HG03066 (cell line): ENCODE results near the gene GH1.
"Not testable (repeated sequence)": the region's sequence is repeated elsewhere in the genome, so short reads cannot be mapped to it uniquely, and the experiment has no call there.

Source experiments
- ATAC-seq: cut with Tn5 transposase; IDR thresholded peaks from one replicate; pipeline ENCODE4 v1.9.1; 2021; ENCODE audit warnings: low read depth; ENCODE audit not compliant: unreplicated experiment

GH1 gene

DNA sequence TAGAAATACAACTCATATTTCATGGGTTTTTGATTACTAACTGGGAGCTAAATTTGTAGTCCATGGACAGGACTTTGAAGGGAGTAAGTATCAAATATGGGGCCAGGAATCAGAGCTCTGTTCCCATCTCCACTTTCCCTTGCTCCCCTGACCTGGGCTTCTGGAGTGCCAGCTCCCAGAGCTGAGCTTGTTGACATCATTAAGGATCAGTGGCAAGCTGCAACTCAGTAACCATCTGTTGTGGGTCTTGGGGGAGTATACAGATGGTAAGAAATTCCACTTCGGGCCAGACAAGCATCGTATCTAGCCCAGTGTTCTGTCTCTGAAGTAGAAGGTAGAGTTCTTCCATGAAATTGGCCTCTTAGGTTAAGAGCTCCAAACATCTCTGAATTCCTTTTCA is 16.7 kb downstream of the GH1 start:
- ATAC-seq: not testable (repeated sequence)

DNA sequence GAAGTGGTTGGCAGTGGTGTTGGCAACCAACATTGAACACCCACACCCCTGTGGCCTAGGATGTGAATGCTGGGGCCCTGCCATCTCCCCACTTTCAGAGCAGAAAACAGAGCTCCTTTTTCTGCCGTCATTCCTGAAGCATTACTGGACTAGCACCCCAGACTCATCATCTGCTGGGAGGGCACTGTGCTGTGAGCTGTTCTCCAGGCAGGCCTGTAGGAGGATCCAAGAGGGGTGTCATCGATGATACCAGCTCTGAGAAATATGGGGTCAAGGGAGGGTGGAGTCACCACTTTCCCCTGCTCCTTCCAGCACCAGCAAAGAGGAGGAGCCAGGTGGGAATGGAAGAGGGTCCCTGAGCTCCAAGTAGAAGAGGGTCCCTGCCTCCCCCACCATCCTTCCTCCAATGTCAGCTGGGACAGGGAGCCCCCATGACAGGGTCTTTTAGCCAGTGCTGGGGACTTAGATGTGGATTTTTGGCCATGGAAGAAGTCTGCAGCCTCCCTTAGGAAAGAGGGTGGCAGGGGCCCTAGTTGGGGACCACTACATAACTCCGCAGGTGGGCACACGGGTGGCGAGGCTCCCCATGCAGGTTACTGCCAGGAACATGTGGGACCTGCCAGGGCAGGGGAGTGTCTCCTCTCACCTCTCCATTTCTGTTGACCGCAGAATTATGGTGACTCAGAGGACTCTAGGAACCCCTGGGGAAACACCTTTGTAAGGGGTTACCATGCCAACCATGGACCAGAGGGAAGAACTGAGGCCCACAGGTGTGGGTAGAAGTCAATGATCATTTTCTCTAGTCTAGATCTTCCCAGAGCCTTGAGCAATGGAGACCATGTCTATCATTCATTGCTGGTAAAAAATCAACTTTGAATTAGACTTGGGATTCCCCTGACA is 19.5 kb downstream of the GH1 start:
- ATAC-seq: not testable (repeated sequence)

DNA sequence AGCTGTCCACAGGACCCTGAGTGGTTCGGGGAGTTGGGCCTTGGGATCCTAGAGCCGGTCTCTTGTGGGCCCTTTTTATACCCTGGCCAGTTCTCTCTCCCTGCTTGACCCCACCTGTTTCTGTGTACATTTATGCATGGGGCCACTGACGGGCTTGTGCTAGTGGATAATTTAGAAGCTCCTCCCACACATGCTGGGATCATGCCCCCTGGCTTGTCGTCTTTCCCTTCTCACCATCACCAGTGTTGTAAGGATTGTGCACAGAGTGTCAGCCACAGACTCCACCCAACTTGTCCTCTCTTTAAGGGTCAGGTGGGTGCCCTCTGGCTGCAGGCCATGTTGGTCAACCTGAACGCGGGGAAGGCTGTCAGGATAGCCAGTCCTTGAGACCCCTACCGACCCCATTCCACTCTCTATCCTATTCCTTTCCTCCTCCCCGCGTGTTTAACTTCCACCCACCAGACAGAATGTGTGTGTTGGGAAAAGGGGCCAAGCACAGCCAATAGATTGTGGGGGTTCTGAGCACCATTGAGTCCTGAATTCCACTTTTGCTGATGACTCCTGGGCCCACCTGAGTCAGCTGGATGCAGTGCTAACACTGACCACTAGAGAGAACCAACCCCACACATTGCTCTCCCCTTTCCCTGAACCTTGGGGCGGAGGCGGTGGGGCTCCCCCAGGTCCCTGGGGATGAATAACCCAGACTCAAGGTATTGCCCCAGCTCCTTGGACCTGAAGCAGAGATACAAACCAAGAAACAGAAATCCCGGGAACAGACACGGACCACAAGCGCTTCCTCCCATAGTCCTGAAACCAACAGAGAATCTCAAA is 21.9 kb downstream of the GH1 start, which contains the start of gene CSH1:
TSS of gene CSH1 (minus strand) at position 51 of the 831 bp plus-strand sequence. CDS start 63 bp downstream, outside the sequence.
- not testable (repeated sequence) for ATAC-seq

DNA sequence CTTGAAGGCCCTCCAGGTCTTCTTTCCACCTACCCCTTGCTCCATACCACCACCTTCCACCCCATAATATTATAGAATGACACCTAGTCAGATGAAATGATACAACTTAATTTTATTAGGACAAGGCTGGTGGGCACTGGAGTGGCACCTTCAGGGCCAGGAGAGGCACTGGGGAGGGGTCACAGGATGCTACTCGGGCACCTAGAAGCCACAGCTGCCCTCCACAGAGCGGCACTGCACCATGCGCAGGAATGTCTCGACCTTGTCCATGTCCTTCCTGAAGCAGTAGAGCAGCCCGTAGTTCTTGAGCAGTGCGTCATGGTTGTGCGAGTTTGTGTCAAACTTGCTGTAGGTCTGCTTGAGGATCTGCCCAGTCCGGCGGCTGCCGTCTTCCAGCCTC is 23.8 kb downstream of the GH1 start:
- not testable (repeated sequence) for ATAC-seq

DNA sequence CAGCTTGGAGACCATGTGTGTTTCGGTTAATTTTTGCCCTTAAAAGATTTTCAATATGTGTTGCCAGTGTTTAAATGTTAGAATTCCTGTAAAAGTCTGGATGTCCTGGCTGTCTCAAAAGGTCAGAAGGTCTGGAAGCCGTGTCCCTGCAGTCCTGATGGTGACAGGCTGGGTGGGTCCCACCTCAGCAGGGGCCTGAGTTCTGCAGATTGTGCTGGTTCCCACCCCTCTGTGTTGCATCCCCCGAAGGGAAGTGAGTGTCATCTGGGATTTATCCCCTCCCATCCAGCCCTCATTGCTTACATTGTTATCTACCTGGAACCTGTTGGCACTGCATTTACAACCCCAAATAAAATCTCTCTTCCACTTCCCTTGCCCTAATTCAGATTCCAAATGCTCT is 24.6 kb downstream of the GH1 start:
- ATAC-seq: not testable (repeated sequence)

DNA sequence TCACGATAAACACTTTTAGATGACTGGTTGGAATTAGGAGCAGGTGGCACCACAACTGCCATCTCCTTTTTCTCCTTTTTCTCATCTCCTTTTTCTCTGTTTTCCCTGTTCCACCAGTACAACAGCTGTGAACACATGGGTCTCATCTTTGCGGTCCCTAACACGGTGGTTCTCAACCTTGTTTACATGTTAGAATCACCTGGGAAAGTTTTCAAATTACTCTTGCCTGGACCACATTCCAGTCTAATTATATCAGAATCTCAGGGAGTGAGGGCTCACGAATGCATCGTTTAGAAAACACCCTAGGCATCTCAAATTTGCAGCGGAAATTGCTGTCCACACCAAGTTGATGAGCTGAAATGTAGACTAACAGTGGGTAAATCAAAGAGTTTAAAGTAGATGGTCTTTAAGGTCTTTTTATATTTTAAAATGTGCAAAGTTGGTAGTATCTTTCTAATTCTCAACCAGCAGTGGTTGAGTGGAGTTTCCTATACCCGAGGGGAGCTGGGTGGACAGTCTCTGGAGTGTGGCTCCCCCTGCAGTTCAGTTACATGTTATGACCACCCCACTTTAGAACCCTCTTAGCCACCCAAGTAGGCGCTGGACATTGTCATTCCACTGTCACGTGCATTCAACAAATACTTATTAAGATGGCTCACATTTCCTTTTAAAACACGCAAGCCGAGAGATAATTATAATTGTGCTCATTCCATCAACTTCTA is 26.2 kb downstream of the GH1 start:
- not testable (repeated sequence) for ATAC-seq

DNA sequence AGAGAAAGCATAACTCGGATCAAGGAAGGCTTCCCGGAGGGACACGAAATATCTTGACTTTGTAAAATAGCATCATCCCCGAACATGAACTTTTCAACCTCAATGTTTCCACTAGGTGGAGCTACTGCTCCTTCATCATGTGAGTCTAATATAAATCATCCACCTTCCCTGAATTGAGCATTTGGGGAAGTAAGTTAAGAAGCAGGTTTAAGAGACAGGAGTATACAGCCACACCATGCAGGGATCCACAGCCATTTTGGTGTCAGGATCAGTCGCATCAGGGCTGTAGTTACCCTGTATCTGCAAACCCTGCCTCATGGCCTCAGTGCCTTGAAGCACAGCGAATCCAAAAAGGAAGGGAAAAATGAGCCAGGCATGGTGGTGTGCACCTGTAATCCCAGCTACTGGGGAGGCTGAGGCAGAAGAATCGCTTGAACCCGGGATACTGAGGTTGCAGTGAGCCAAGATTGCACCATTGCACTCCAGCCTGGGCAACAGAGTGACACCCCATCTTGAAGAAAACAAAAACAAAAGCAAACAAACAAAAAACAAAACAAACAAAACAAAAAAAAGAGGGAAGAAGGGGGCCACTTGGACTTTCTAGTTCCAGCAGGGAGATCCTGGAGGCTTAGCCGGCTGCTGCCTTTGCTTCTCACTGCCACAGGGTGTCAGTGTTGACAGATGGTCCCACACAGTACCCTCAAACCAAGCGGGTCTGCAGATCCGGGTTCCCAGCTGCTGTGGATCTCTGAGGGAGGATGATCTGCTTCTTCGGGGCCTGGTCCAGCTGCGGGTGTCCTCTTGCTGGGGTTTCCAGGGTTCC is 29.4 kb downstream of the GH1 start:
- ATAC-seq: not testable (repeated sequence)

DNA sequence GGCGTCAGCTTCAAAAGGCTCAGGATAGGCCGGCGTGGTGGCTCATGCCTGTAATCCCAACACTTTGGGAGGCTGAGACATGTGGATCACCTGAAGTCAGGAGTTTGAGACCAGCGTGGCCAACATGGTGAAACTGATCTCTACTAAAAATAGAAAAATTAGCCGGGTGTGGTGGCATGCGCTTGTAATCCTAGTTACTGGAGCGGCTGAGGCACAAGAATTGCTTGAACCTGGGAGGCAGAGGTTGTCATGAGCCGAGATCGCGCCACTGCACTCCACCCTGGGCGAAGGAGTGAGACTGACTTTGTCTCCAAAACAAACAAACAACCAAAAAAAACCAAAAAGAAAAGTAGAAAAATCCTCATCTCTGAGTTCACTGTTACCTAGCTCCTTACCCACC is 33.5 kb downstream of the GH1 start:
- ATAC-seq: not testable (repeated sequence)

DNA sequence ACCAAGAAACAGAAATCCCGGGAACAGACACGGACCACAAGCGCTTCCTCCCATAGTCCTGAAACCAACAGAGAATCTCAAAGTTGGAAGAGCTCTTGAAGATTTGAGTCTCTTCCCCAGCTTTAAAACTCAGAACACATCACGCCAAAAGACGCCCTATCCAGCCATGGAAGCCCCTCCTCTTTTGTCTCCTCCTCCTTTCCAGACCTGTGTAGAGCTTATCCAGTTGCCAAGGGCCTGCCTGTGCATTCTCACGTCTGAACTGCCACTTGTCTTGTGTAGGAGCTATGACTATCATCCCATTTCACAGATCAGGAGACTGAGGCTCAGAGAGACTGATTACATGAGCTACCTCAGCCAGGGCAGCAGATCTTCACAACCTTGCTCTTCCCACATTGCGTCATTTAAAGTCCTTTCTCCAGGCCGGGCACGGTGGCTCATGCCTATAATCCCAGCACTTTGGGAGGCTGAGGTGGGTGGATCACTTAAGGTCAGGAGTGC is 36.0 kb downstream of the GH1 start:
- ATAC-seq: not testable (repeated sequence)

DNA sequence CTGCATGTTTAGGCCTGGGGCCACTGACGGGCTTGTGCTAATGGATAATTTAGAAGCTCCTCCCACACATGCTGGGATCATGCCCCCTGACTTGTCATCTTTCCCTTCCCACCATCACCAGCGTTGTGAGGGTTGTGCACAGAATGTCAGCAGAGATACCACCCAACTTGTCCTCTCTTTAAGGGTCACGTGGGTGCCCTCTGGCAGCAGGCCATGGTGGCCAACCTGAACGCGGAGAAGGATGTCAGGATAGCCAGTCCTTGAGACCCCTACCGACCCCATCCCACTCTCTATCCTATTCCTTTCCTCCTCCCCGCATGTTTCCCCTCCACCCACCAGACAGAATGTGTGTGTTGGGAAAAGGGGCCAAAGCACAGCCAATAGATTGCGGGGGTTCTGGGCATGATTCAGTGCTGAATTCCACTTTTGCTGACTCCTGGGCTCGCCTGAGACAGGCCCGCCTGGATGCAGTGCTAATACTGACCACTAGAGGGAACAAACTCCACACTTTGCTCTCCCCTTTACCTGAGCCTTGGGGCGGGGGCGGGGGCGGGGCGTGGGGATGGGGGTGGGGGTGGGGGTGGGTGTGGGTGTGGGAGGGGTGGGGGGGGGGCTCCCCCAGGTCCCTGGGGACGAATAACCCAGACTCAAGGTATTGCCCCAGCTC is 36.6 kb downstream of the GH1 start, which contains the start of gene GH2:
TSS of gene GH2 (minus strand) at position 10 of the 667 bp plus-strand sequence. CDS start 143 bp downstream, outside the sequence.
- ATAC-seq: no peak

DNA sequence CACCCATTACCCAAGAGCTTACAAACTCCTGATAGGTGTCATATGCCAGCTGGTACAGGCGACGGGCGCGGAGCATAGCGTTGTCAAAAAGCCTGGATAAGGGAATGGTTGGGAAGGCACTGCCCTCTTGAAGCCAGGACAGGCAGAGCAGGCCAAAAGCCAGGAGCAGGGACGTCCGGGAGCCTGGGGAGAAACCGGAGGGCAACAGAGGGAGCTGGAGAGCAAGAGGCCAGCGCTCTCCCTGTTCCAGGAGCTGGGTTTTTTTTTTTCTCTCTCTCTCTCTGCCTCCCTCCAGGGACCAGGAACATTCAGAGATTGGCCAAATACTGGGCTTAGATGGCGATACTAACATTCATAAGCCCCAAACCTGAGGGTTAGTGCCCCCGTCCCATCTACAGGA is 37.3 kb downstream of the GH1 start:
- ATAC-seq: not testable (repeated sequence)

DNA sequence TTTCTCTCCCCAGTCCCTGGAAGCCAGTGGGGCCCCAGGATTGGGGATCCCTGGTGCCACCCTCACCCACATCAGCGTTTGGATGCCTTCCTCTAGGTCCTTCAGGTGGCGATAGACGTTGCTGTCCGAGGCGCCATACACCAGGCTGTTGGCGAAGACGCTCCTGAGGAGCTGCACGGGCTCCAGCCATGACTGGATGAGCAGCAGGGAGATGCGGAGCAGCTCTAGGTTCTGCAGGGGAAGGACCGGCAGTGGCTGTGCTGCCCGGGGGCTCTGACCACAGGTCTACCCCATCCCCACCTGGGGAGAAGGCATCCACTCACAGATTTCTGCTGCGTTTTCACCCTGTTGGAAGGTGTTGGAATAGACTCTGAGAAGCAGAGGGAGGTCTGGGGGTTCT is 37.9 kb downstream of the GH1 start:
- ATAC-seq: no peak

DNA sequence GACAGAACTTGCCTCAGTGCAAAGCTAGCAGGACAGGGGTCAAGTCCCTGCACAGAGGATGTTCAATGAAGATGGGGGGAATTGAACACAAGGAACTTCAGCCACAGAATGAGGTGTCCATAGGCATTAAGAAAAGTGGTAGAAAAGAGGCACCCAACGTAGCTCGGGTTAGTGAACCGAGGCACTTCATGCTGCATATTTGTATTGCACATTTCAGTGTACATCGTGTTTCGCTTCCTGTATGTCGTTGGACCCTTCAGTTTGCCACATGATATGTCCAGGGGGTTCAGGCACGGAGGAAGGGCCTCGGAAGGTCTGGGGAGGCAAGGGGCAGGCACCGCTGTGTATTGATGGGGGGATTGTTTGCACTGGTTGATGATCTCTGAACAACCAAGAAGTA is 40.2 kb downstream of the GH1 start:
- not testable (repeated sequence) for ATAC-seq

DNA sequence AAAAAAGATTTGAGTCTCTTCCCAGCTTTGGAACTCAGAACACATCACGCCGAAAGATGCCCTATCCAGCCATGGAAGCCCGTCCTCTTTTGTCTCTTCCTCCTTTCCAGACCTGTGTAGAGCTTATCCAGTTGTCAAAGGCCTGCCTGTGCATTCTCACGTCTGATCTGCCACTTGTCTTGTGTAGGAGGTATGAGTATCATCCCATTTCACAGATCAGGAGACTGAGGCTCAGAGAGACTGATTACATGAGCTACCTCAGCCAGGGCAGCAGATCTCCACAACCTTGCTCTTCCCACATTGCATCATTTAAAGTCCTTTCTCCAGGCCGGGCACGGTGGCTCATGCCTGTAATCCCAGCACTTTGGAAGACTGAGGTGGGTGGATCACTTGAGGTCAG is 43.9 kb downstream of the GH1 start:
- not testable (repeated sequence) for ATAC-seq

DNA sequence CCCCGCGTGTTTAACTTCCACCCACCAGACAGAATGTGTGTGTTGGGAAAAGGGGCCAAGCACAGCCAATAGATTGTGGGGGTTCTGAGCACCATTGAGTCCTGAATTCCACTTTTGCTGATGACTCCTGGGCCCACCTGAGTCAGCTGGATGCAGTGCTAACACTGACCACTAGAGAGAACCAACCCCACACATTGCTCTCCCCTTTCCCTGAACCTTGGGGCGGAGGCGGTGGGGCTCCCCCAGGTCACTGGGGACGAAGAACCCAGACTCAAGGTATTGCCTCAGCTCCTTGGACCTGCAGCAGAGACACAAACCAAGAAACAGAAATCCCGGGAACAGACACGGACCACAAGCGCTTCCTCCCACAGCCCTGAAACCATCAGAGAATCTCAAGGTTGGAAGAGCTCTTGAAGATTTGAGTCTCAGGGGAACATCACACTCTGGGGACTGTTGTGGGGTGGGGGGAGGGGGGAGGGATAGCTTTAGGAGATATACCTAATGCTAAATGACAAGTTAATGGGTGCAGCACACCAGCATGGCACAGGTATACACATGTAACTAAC is 44.5 kb downstream of the GH1 start:
- ATAC-seq: not testable (repeated sequence)

DNA sequence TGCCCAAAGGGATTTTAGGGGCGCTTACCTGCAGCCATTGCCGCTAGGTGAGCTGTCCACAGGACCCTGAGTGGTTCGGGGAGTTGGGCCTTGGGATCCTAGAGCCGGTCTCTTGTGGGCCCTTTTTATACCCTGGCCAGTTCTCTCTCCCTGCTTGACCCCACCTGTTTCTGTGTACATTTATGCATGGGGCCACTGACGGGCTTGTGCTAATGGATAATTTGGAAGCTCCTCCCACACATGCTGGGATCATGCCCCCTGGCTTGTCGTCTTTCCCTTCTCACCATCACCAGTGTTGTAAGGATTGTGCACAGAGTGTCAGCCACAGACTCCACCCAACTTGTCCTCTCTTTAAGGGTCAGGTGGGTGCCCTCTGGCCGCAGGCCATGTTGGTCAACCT is 45.1 kb downstream of the GH1 start, which contains the start of gene CSH2:
TSS of gene CSH2 (minus strand) at position 101 of the 400 bp plus-strand sequence. CDS start at position 38, 63 bp downstream.
- ATAC-seq: not testable (repeated sequence)

DNA sequence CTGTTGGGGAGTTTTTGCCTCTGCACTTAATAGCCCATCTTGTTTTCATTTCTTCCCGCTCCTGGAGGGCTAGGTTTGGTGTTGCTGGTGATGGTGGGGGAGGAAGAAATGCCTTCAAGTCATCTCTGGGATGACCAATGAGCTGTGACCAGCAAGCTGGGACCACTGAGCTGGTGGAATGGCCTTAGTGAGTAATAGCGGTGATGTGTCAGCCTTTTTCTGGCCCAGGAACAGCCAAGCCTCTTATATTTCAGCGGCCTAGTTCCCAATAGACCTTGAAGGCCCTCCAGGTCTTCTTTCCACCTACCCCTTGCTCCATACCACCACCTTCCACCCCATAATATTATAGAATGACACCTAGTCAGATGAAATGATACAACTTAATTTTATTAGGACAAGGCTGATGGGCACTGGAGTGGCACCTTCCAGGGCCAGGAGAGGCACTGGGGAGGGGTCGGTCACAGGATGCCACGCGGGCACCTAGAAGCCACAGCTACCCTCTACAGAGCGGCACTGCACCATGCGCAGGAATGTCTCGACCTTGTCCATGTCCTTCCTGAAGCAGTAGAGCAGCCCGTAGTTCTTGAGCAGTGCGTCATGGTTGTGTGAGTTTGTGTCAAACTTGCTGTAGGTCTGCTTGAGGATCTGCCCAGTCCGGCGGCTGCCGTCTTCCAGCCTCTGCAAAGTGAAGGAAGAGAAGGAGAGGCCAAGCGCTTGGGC is 46.8 kb downstream of the GH1 start:
- ATAC-seq: not testable (repeated sequence)

DNA sequence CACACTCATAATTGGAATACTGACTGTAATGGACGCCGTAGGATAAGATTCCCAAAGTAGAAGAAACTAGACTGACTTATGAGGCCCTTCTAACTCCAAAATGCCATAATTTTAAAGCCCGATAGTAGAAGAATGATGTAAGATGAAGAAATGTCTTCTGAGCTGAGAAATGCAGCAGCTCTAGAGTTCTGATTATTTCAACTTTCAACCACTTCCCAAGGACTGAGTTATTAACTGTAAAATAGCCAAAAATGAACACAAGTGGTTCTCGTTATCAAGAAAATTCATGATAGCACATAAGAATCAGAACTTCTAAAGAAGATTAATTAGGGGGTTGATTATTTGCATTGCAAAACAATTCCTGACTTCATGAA is 48.4 kb downstream of the GH1 start:
- ATAC-seq: not testable (repeated sequence)
